GM19025 (cell line): ENCODE data around the gene A2ML1.
"Not testable (repeated sequence)": the region's sequence is repeated elsewhere in the genome, so short reads cannot be mapped to it uniquely, and the experiment has no call there.

Experiments used
- ATAC-seq: cut with Tn5 transposase; IDR thresholded peaks from one replicate; pipeline ENCODE4 v1.9.1; 2021; ENCODE audit warnings: mild to moderate bottlenecking, low read depth, moderate library complexity; ENCODE audit not compliant: unreplicated experiment

Gene A2ML1

GRCh38 chr12:8816448-8817050 is 5.9 kb upstream of the A2ML1 start:
- ATAC-seq = no peak

GRCh38 chr12:8817856-8818255 is 4.6 kb upstream of the A2ML1 start:
- no peak for ATAC-seq

- ATAC-seq = no peak
Observed at GRCh38 chr12:8818526-8818925, 3.9 kb upstream of the A2ML1 start.

GRCh38 chr12:8819666-8819980 is 2.8 kb upstream of the A2ML1 start:
- no peak for ATAC-seq

GRCh38 chr12:8820676-8821407 is 1.6 kb upstream of the A2ML1 start:
- not testable (repeated sequence) for ATAC-seq

- no peak for ATAC-seq
Observed at GRCh38 chr12:8821591-8821990, 830 bp upstream of the A2ML1 start.

GRCh38 chr12:8823565-8824300 is 1.3 kb downstream of the A2ML1 start:
- no peak for ATAC-seq

GRCh38 chr12:8827551-8828256 is 5.3 kb downstream of the A2ML1 start:
- no peak for ATAC-seq

- no peak for ATAC-seq
Observed at GRCh38 chr12:8828257-8829124, 6.1 kb downstream of the A2ML1 start.

GRCh38 chr12:8829125-8829518 is 6.7 kb downstream of the A2ML1 start:
- ATAC-seq = no peak

- no peak for ATAC-seq
Observed at GRCh38 chr12:8829621-8830020, 7.2 kb downstream of the A2ML1 start.

GRCh38 chr12:8831116-8831515 is 8.7 kb downstream of the A2ML1 start:
- no peak for ATAC-seq

GRCh38 chr12:8832500-8832899 is 10.1 kb downstream of the A2ML1 start:
- no peak for ATAC-seq

GRCh38 chr12:8834230-8834629 is 11.8 kb downstream of the A2ML1 start:
- no peak for ATAC-seq

- no peak for ATAC-seq
Observed at GRCh38 chr12:8837291-8837690, 14.9 kb downstream of the A2ML1 start.

GRCh38 chr12:8840321-8840720 is 17.9 kb downstream of the A2ML1 start:
- no peak for ATAC-seq

- no peak for ATAC-seq
Observed at GRCh38 chr12:8840938-8841633, 18.7 kb downstream of the A2ML1 start.

GRCh38 chr12:8841778-8842177 is 19.4 kb downstream of the A2ML1 start:
- no peak for ATAC-seq

GRCh38 chr12:8844665-8845064 is 22.2 kb downstream of the A2ML1 start:
- no peak for ATAC-seq

- ATAC-seq = no peak
Observed at GRCh38 chr12:8846305-8846704, 23.9 kb downstream of the A2ML1 start.
